GM18907 (cell line): ENCODE results near the gene LIPG.

Source experiments
- ATAC-seq: cut with Tn5 transposase; IDR thresholded peaks from one replicate; pipeline ENCODE4 v1.9.1; 2021; ENCODE audit warnings: mild to moderate bottlenecking, moderate library complexity; ENCODE audit not compliant: unreplicated experiment

Gene LIPG

DNA sequence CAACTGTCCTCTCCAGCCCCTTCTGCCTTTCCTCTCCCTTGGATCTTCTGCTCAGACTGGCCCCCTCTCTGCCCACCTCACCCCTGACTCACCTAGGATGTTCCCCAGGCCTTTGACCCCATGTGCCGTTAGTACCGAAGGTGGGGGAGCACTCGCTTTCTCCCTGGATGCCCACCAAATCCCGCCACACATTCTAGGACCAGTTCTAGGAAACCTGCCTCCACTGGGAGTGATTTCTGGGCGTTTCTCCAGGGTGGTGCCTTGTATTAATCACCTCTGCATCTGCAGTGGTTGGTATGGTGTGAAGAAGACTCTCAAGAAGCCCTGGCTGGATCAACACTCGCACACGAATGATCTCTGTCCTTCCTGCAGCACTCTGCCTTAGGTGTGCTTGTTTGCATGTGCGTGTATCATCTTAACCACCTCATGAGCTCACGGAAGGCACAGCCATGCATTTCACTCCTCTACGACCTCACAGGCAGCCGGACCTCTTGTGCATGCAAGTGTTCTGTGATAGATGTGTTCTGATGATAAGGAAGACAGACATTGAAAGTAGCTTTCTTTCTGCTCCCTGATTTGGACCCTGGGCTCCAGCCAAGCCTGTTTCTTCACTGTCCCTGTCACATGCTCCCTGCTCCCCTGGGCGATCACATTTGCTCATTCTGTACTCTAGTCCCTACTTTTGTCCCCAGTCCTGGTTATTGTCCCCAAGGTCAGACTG lies 69.4 kb downstream of the LIPG start:
- no peak for ATAC-seq

DNA sequence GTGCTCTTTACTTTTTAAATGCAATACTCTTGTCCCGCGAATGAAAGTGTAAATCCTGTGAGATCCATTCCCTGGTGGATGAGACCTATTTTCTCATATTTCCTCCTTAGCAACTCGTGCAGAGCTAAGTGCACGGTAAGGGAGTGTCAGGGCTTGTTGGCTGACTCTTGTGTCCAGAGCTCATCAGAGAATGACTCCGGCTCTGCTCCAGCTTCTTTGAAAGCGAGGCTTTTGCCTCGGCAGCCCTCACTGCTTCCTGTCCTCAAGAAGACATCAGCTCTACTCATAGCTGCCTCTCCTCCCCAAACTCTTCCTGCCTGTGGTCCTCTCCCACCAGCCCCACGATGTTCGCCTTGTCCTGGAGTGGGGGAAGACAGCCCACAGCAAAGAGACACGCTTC lies 70.7 kb downstream of the LIPG start:
- no peak for ATAC-seq

DNA sequence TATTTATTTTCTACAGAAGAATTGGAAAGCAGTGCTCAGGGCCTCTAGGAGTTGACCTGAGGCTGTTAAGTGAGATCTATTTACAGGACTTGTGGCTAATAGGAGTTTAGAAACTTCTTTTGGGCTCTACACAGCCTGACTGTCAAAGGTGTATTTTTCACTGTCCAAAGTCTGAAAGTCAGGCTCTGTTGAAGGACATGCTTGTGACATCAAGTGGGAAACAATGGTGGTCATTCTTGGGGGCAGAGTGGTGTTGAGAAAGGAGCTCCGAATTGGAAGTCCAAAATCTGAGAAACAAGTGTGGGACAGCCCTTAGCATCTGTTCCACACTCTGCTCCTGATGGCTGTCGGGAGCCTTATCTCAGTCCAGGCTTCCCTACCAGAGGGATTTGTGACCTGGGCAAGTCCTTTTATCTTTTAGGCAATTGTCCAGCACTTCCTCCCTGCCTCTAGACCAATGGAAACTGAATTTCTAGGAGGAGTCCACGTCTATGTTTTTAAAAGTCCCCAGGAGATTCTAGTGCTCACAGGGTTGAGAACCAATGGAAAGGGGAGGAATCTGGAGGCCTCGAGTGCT lies 76.4 kb downstream of the LIPG start:
- ATAC-seq, result no peak

GRCh38 chr18:49638891-49639557 lies 77.2 kb downstream of the LIPG start:
- no peak for ATAC-seq

DNA sequence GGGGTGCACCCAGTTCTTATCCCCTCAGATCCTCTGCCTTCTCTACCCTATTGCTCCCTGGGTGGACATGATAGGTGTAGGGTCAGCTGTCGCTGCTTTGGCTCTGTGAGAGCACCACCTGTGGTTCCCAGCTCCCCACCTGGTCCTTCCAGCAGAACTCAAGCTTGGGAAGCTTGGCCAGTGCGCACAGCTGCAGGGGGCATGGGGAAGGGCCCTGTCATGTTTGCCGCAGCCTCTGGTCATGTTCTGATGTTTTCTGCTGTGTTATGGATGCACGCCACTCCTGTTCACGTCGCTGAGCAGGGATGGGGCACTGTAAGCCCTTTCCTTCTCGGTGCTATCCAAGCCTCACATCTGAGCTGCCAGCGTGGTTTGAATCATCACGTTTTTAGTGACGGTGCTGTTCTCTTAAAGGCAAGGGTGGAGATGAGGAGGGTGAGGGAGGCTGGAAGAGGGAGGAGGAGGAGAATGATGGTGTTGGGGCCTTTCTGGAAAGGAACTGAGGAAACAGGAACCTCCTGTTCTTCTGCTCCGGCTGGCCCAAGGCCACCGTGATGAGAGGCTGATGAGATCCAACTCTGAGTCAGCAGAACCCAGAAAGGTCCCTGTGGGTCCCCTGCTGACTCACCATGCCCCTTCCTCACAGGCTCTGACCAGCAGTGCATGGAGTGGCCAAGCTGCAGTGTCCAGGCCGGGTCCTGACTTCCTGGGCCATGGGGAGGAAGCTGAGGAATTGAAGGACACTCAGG lies 78.0 kb downstream of the LIPG start:
- ATAC-seq, result no peak

GRCh38 chr18:49640741-49641140 lies 78.9 kb downstream of the LIPG start:
- no peak for ATAC-seq

DNA sequence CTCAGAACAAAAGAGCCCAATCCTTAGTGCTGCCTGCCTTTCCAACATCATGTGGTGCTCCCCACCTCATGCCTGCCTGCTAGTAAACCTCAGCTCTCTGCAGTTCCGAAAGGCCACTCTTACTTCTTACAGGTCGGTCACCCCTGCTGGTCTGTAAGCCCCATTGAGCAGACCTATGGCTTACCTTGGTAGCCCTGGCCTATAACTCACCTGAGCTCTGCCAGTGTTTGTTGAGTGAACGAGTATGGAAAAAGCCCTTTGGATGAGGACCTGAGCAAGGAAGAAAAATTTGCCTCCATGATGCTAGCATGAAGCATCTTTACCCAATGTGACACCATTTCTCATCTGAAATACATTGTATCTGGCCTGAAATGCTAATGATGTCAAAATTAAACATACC lies 83.3 kb downstream of the LIPG start:
- no peak for ATAC-seq

DNA sequence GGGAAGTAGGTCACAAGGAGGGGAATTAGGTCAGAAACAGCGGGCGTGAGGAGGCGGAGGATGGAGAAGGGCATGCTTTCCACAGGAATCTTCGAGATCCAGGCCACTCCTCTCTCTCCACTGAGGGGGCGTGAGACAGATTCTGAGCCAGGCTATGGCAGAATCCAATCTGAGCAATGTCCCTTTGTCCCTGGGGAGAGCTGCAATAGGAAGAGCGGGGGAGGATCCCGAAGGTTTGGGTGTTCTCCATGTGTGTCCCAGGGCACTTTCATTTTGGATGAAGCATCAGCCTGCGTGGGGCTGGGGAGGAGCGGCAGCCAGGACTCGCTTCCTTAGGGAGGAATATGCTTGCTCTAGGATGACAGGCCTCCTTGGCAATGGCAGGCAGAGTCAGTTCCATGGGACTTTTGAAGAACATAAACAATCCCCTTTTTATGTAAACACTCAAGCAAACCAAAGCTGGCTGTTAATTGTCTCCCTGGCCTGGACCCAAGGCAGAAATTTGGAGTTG lies 84.0 kb downstream of the LIPG start:
- ATAC-seq, result no peak

GRCh38 chr18:49646873-49647272 lies 85.0 kb downstream of the LIPG start:
- no peak for ATAC-seq

GRCh38 chr18:49647496-49648168 lies 85.8 kb downstream of the LIPG start:
- no peak for ATAC-seq

DNA sequence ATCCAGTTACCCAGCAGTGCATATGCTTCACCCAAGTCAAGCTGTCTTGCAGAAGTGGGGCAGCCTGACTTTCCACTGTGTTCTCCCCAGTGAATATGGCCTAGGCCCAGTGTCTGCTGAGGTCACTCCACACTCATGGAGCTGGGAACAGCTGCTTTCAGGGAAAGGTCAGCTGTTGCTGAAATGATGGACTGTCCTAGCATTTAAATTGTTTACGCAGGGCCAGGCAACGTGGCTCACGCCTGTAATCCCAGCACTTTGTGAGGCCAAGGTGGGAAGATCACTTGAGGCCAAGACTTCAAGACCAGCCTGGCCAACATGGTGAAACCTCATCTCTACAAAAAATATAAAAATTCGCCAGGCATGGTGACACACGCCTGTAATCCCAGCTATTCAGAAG lies 86.5 kb downstream of the LIPG start:
- ATAC-seq, result no peak
